Limb (tissue), 2 donors: Measurements from ENCODE around the gene C21orf91.
"Not testable (repeated sequence)": the region's sequence is repeated elsewhere in the genome, so short reads cannot be mapped to it uniquely, and the experiment has no call there.

Source experiments
- DNase-seq, 2 donors: peaks; one replicate each; pipeline ENCODE4 v3.0.0-alpha.2; 2016; ENCODE audit errors: extremely low spot score in 2 of 2

Gene C21orf91

DNA sequence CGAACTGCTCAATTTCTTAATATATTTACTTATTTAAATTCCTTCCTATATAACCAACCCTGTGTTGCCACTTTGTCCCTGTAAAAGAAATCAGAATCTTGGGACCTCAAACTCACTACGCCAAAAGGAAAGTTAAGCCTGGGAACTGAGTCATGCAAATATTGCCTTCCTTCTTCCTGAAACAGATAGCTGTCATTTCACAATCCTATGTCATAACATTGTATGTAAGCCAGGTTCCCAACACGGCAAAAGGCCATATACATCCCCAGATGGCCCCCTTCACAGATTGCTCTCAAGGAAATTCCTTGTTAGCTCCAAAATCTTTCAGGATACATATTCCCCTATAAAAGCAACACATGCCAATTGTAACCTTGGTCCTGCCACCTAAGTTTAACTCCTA lies 39.7 kb downstream of the C21orf91 start:
- no peak for DNase-seq

DNA sequence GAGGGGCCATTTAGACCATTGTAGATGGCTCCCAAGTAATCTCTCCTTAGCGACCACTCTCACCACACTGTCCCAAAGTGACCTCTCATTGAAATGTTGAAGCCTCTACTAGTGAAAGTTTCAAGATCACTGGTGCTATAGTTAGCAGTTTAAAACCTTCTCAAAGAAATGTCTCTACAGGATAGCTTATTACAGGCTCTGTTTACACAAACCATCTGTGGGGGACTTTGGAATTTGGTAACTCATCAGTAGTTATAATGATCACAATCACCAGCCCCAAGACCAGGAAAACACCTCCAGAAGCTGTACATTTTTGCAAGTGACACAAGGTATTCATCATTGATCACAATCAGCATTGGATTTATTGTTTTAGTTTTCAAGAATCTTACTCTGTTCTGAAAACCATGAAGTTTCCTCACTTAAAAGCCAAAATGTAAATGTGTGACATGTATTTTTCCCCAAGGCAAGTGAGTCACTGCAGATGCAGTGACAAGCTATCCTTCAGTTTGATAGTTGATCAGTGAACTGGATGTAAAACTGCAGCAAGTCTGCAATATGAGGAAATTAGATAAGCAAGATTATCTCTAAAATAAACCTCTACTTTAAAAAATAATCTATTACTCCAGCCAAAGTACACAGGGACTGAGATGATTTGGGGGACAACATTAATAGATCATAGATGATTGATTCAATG lies 41.9 kb downstream of the C21orf91 start:
- no peak for DNase-seq

DNA sequence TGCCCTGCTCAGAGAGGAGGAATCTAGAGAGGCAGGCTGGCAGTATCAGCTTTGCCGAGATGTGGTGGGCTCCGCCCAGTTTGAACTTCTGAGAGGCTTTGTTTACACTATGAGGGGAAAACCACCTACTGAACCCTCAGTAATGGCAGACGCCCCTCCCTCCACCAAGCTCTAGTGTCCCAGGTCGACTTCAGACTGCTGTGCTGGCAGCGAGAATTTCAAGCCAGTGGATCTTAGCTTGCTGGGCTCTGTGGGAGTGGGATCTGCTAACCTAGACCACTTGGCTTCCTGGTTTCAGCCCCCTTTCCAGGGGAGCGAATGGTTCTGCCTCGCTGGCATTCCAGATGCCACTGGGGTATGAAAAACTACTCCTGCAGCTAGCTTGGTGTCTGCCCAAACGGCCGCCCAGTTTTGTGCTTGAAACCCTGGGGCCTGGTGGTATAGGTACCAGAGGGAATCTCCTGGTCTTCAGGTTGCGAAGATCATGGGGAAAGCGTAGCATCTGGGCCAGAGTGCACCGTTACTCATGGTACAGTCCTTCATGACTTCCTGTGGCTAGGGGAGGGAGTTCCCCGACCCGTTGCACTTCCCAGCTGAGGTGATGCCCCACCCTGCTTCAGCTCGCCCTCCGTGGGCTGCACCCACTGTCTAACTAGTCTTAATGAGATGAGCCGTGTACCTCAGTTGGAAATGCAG lies 43.6 kb downstream of the C21orf91 start:
- no peak for DNase-seq

DNA sequence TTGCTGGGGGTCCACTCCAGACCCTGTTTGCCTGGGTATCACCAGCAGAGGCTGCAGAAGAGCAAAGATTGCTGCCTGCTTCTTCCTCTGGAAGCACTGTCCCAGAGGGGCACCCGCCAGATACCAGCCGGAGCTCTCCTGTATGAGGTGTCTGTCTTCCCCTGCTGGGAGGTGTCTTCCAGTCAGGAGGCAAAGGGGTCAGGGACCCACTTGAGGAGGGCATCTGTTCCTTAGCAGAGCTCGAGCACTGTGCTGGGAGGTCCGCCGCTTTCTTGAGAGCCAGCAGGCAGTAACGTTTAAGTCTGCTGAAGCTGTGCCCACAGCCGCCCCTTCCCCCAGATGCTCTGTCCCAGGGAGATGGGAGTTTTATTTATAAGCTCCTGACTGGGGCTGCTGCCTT lies 44.1 kb downstream of the C21orf91 start:
- not testable (repeated sequence) for DNase-seq

- DNase-seq, result no peak
Observed at GRCh38 chr21:17769447-17769845, 49.7 kb downstream of the C21orf91 start.

DNA sequence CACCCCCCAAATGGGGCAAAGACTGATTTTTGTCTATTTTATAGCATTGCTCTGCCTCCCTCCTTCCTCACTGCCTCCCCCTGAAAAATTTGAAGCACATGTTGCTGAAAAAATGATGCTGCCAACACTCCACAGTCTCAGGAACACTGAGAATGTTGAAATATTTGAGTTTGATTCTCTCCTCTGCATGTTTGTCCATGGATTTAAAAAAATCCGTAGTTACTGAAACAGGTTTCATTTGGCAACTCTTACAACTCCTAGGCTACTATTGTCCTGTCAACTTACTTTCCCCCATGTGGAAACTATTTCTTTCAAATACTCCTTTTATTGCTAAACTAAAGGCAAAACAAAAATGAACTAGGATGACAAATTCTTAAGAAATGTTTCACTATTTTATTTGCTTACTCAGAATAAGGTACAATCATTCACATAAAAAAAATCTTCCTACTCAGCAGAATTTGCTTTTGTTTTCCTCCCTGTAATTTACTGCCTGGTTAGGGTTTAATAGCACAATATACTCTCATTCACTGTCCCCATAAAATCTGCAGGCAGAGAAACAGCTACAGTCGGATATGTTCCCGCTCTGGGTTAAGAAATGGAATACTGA lies 50.2 kb downstream of the C21orf91 start:
- DNase-seq, result no peak

DNA sequence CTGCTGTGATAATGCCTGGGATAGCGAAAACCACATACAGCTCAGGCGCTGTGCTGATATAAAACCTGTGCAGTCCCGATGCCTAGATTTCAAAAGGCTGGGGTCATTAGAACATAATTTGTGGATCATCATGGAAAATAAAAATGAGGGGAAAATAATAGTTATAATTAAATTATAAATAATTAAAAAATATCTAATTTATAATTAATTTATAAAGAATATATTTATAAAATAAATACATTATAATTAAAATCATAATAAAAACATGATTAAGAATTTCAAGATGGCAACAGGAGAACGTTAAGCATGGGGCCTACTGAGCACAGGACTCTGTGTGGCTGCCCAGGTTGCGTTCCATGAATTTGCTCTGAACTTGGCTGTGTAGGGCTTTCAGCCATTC lies 53.9 kb downstream of the C21orf91 start:
- no peak for DNase-seq

DNA sequence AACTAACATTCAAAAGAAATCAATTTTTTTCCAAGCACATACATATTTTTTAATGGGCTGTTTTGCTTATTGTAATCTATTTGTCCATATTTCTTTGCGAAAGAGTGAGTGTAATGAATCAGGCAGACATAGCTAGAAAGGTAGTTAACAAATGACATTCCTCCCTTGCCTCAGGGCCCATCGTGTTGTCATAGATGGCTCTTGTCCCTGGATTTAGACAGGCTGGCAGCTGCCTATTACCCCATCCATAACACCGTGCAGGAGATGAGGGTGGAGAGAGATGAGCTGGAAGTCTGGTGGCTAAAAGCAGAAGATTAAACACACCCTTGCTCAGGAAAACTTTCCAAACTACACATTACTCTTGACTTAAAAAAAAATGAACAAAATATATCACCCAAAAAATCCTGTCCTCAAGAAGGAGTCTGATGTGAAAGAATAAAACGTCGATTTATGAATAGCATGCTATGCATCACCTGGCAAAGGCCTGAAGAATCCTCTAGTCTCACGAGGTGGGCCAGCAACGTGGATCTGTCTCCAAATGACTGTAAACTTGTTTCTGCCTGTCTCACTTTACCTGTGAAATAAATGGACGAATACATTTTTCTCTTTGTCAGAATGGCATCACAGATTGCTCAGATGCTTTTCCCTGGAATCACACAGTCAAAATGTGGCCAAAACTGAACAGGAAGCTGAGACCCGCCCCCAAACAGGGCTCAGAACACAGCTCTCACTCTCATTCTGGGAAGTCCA lies 55.7 kb downstream of the C21orf91 start:
- DNase-seq, result no peak

- no peak for DNase-seq
Observed at GRCh38 chr21:17759511-17760178, 59.5 kb downstream of the C21orf91 start.

DNA sequence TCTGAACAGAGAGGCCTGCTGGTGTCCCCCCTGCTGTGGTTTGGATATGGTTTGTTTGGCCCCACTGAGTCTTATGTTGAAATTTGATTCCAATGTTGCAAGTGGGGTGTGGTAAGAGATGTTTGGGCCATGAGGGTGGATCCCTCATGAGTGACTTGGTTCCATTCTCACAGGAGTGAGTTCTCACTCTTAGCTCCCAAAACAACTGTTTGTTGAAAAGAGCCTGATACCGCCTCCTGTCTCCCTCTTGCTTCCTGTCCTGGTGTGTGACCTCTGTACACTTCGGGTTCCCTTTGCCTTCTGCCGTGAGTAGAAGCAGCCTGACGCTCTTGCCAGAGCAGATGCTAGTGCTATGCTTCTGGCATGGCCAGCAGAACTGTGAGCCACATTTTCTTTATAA lies 60.5 kb downstream of the C21orf91 start:
- DNase-seq, result no peak

GRCh38 chr21:17757671-17758070 lies 61.5 kb downstream of the C21orf91 start:
- no peak for DNase-seq

DNA sequence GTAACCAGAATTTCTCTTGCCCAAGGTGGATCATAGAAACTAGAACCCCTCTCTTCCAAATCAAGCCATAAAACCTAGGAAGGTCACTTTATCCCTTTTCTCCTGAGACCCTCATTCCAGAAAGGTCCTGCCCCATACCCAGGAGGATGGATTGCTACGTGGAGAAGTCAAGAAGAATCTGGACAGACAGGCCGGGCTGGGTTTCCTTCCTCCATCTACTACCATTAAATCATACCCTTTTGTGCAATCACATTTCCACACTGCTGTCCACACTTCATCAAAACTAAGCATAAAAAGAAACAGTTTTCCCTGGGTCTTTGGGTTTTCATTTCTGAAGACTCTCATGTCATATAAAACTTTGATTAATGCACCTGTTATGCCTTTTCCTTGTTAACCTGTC lies 65.4 kb downstream of the C21orf91 start:
- DNase-seq, result no peak

DNA sequence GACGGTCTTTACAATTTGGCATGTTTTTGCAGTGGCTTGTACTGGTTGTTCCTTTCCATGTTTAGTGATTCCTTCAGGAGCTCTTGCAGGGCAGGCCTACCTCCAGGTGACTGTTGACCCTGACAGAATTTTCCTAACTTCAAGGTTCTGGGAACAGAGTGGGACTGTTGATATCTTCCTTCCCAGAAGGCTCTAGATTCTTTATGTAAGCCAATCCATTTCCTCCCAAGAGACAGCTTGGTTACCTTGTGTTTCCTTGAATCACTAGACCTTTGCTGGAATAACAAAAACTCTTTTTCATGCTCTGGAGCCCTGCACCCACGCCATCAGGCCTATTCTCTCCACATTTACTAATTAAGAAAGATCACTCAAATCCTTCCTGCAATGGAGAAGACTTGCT lies 67.0 kb downstream of the C21orf91 start:
- no peak for DNase-seq

- no peak for DNase-seq
Observed at GRCh38 chr21:17746920-17747319, 72.2 kb downstream of the C21orf91 start.

DNA sequence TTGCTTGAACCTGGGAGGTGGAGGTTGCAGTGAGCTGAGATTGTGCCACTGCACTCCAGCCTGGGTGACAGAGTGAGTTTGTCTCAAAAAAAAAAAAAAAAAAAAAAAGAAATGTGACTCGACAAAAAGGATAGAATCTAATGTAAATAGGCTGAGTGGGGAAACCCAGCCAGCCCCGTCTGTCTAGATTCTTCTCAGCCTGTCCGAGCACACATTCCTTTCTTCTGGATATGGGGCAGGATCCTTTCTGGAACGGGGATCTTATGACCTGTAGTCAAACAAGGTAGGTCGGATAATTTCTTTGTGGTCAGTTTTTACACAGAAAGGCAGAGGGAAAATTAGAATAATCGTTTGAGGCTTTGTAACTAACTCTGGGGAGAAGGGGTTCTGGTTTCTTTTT lies 74.1 kb downstream of the C21orf91 start:
- DNase-seq, result no peak

DNA sequence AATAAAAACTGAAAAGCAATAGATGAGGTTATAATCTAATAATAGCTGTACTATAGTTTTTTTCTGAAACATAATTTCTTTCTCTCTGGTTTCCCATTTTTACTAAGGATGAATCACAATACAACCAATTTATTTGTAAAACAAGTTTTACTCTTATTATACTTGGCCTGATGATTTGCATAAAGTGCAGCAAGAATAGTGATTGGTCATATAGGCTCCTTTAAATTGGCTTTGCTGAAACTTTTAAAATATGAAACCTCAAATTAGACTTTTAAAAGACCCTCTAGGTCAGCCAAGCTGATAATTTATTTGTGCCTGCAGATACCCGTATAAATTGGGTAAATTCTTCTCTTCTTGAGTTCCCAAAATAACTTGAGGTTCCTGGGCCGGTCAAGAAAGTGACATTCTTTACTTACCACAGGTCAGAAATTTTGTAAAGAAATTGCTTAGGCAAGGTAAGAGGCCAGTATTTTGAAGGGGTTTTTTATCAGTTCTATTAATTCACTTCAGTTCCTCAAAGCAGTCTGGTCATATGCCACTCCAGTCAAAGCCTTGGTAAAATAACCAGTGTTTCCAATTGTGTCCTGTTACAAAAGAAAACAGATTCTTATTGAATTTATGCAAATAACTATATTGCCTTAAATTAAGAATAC lies 76.1 kb downstream of the C21orf91 start:
- no peak for DNase-seq

DNA sequence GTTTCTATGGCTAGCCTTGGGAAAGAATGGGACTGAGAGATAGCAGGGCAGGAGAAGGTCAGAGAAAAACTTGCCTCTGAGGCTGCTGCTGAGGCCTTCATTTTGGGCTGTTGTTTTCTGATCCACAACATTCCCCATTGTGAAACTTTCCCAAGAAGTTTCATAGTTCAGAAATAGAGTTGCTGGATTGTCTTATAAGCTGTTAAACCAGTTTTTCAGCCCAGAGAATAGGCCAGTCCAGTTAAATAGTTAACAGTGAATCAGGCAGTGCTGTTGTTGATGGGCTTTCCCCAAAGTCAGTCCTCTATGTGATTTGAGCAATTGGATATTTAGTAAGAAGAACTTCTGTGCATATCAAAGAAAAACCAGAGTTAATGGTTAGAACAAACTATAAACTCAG lies 77.0 kb downstream of the C21orf91 start:
- no peak for DNase-seq
